ENCODE results near the gene SCARF2. TPM values are rescaled to one million over a fixed set of nuclear protein-coding genes. Genes with fewer than 3 reads are reported as not detected.

Gene SCARF2
- total and polyA plus RNA-seq, 5 experiments from 2014 or later, result 0.07 to 3.1 (median 0.51) TPM

DNA sequence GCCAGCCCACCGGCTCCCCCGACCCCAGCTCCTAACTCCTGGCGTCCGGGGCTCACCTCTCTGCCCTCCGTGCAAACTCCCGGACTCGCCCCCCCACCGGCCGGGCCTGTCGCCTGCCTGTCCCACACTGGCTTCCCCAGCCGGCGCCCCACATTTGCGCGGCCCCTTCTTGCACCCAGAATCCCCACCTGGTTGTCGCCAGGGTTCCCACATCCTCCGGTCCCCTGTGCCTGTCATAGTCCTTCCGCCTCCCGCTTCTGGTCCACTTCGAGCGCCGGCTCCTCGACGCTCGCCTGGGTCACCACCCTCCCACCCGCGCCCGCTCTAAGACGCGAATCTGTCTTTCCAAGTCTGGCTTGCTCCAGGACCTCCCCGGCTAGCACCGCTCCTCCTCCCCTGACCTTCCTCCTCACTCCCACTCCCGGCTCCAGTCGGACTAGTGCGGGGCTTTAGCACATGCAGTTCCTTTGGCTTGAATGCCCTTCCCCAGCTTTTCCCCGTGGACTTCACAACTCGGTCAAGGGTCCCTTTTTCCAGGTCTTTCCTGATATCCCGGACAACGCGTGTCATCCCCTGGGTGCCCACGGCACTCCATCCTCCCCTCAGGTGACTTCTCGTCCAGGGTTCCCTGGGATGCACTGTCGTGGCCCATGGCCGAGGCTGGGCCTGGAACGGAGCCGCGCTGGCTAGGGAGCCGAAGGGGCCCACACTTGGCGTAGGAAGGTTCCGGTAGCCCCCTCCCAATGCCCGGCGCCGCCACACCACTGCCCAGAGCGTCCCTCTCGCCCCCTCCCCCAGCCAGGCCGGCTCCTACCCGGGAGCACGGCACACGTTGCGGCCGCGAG is 635 bp downstream of the SCARF2 start:
- DNase-seq (peak in 4 of 10 donors; percentile 20 to 53 (median 28)), ATAC-seq (peak; percentile 36 to 50)
- peaks cover 20 to 29% (median 26%) of the 10 kb centered on the region in 4 donors for H3K4me1 Mint-ChIP-seq
- H3K27ac Mint-ChIP-seq, result peak overlapping the region in 7 of 10 donors; percentile 16 to 83 (median 46)
- peaks cover 25 to 52% (median 39%) of the 10 kb centered on the region in 5 donors for H3K27me3 Mint-ChIP-seq
- H3K36me3 Mint-ChIP-seq, result peaks cover 0 to 2% (median 0%) of the 10 kb centered on the region in 3 donors
- POLR2A ChIA-PET, result interaction anchor here (0.5 to 0.8 kb wide), 2 partner anchors 19 to 27 kb away, joined by 4 to 5 read pairs; no protein-coding TSS in a partner anchor
- no peaks in the 10 kb centered on the region for H3K9me3 Mint-ChIP-seq
- peak overlapping the region; percentile 77 to 90 (median 84) for H3K4me3 Mint-ChIP-seq

DNA sequence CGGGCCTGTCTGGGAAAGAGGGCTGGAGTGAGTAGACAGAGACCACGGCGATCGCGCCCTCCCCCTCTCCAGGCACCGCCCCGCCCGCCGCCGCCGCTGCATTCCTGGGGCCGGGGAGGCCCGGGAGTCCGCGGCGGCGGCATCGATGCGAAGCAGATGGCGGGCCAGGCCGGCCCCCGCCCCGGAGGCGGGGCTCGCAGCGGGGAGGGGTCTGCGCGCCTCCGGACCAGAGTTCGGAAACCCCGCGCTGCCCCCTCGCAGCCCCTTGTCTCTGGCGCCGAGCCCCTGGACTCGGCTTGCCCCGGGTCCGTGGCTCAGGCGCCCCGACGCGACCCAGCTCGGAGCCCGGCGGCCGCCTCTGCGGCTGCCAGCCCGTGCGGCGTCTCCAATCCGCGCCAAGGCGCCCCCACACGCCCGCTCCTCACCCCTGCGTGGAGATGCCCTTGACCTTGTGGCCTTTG is 1.3 kb downstream of the SCARF2 start:
- Mint-ChIP-seq H3K36me3 (peaks cover 0 to 2% (median 0%) of the 10 kb centered on the region in 3 donors), H3K9me3 (no peaks in the 10 kb centered on the region), H3K27me3 (peaks cover 25 to 57% (median 40%) of the 10 kb centered on the region in 5 donors), H3K4me1 (peaks cover 21 to 29% (median 27%) of the 10 kb centered on the region in 4 donors), H3K27ac (no peak overlapping the region), H3K4me3 (peak overlapping the region; percentile 77 to 90 (median 84))
- ATAC-seq, result peak; percentile 35 to 50
- POLR2A ChIA-PET, result interaction anchor here (0.5 to 1.3 kb wide), 3 partner anchors 18 to 72 kb away, joined by 4 to 5 read pairs (median 5); partner anchors contain the start of gene MED15
- DNase-seq, result no peak

DNA sequence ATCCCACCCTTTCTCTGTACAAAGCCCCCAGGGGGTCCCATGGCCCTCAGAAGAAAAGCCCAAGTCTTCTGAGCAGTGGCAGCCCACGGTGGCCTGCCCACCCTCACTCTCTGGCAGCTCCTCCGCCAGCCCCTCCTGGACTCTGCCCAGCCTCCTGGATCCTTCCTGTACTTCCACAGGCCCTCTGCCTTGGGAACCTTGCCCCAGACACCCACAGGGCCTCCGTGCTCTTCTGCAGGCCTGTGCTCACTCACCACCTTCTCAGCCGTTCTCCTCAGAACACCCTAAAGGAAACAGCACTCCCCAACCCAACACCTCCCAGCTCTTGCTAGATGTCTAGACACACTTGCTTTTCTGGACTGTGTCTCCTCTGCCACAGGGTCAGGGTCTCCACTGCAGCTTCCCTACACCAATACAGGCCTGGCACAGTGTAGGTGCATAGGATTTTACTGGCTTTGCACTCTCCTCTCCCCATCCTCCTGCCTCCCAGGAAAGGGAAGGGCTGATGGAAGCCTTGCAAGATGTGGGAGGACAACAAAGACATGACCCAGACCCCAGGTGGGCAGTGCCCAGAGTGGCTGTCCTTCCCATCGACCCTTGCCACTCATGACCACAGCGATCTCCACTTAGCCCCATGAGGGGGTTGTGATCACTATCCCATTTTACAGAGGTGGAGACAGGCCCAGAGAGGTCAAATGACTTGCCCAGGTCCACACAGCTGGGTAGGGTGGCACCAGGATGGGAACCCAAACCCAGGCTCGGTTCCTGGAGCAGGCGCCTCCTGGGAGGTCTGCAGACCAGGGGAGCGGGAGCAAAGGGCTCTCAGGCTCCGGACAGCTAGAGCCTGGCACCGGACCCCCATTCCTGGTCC is 2.0 kb downstream of the SCARF2 start:
- Mint-ChIP-seq H3K27ac (peak overlapping the region in 1 of 10 donors; percentile 31), H3K9me3 (no peaks in the 10 kb centered on the region), H3K27me3 (peaks cover 25 to 59% (median 40%) of the 10 kb centered on the region in 5 donors), H3K4me3 (peak overlapping the region; percentile 8 to 61 (median 45)), H3K36me3 (peaks cover 0 to 2% (median 0%) of the 10 kb centered on the region in 3 donors), H3K4me1 (peaks cover 21 to 33% (median 30%) of the 10 kb centered on the region in 4 donors)
- POLR2A ChIA-PET, result interaction anchor here (1.3 kb wide), 1 partner anchor 73 kb away, joined by 5 read pairs; the partner anchor contains the start of gene MED15
- DNase-seq, result no peak
- ATAC-seq, result no peak

DNA sequence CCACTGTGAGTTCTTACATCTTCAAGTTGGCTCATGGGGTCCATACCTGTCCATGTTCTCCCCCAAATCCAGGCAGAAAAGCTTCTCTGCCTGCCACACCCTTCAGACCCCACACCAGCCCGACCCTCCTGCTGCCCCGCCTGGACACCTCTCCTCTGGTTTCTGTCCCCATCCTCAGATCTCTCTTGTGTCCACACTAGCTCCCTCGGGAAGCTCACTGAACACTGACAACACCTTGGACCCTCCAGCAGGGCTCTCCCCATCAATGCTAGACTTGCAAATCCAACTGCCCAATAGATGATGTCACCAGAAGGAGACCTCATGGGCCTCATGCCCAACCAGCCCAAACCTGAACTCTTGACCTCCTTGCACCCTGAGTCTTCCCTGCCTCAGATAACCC is 2.9 kb downstream of the SCARF2 start:
- peaks cover 21 to 40% (median 36%) of the 10 kb centered on the region in 4 donors for H3K4me1 Mint-ChIP-seq
- H3K9me3 Mint-ChIP-seq, result no peaks in the 10 kb centered on the region
- DNase-seq (no peak), ATAC-seq (no peak)
- H3K4me3 Mint-ChIP-seq, result peak overlapping the region in 3 of 10 donors; percentile 3 to 21 (median 13)
- POLR2A ChIA-PET, result interaction anchor here (1.3 kb wide), 1 partner anchor 73 kb away, joined by 5 read pairs; the partner anchor contains the start of gene MED15
- H3K36me3 Mint-ChIP-seq, result peaks cover 0 to 2% (median 0%) of the 10 kb centered on the region in 3 donors
- peak overlapping the region in 1 of 10 donors; percentile 30 for H3K27ac Mint-ChIP-seq
- peaks cover 25 to 63% (median 40%) of the 10 kb centered on the region in 5 donors for H3K27me3 Mint-ChIP-seq

DNA sequence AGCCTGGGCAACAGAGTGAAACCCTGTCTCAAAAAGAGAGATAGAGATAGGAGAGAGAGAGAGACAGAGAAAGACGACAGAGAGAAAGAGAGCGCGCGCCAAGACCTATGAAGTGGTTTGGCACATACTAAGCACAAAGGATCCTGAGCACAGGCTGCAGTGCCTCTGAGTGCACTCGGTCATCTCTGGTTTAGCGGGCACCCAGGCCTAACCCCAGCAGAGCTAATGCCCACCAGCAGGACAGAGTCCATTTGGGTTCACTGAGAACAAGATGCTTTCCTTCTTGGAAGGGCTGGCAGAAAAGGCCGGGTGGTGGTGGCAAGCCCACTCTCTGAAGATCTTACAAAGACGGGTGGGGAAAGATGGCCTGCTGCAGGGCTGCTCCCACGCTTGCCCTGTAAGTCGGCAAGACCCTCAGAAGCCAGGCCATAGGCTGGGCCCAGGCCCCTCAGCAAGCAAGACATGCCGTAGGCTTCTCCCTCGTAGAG is 3.3 kb downstream of the SCARF2 start:
- DNase-seq (no peak), ATAC-seq (no peak)
- Mint-ChIP-seq H3K27ac (no peak overlapping the region), H3K4me3 (peak overlapping the region in 2 of 10 donors; percentile 3 to 33), H3K36me3 (peaks cover 0 to 2% (median 0%) of the 10 kb centered on the region in 3 donors), H3K9me3 (no peaks in the 10 kb centered on the region), H3K4me1 (peaks cover 21 to 40% (median 34%) of the 10 kb centered on the region in 4 donors), H3K27me3 (peaks cover 25 to 63% (median 40%) of the 10 kb centered on the region in 5 donors)
- POLR2A ChIA-PET, result no interaction called here

GRCh38 chr22:20433686-20434241 is 3.9 kb downstream of the SCARF2 start:
- DNase-seq (no peak), ATAC-seq (no peak)
- peak overlapping the region in 1 of 10 donors; percentile 33 for H3K4me3 Mint-ChIP-seq
- H3K36me3 Mint-ChIP-seq, result peaks cover 0 to 2% (median 0%) of the 10 kb centered on the region in 3 donors
- POLR2A ChIA-PET, result interaction anchor here (1.2 kb wide), 1 partner anchor 29 kb away, joined by 4 read pairs; no protein-coding TSS in a partner anchor
- peaks cover 28 to 65% (median 44%) of the 10 kb centered on the region in 5 donors for H3K27me3 Mint-ChIP-seq
- H3K27ac Mint-ChIP-seq, result no peak overlapping the region
- H3K4me1 Mint-ChIP-seq, result peaks cover 25 to 45% (median 38%) of the 10 kb centered on the region in 4 donors
- H3K9me3 Mint-ChIP-seq, result no peaks in the 10 kb centered on the region

DNA sequence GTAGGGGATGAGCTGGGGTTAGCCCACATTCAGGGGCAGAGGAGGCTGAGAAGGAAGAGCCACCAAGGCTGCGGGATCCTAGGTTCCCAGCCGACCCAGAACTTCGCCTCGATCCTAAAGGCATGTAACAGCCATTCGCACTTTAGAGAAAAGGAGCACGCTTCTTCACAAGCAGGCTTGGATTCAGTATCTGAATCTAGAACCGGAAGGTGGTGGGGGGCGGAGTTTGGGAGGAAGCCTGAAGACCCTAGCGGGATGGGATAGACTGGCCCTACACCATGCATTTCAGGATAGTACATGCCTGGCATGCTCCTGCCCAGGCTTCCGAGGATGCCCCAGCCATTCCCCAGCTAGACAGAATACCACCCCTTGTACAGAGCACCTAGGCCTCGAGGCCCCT is 4.4 kb downstream of the SCARF2 start:
- peaks cover 22 to 45% (median 35%) of the 10 kb centered on the region in 4 donors for H3K4me1 Mint-ChIP-seq
- peak overlapping the region in 3 of 10 donors; percentile 9 to 58 (median 26) for H3K4me3 Mint-ChIP-seq
- peak overlapping the region in 1 of 10 donors; percentile 37 for H3K27ac Mint-ChIP-seq

GRCh38 chr22:20432244-20432686 is 5.4 kb downstream of the SCARF2 start:
- Mint-ChIP-seq H3K27ac (peak overlapping the region in 1 of 10 donors; percentile 84), H3K27me3 (peaks cover 27 to 73% (median 42%) of the 10 kb centered on the region in 5 donors), H3K9me3 (no peaks in the 10 kb centered on the region), H3K4me1 (peaks cover 21 to 45% (median 36%) of the 10 kb centered on the region in 4 donors), H3K4me3 (peak overlapping the region in 9 of 10 donors; percentile 29 to 93 (median 59)), H3K36me3 (peaks cover 0 to 2% (median 0%) of the 10 kb centered on the region in 3 donors)
- DNase-seq, result no peak
- POLR2A ChIA-PET, result interaction anchor here (0.5 to 1.3 kb wide), 4 partner anchors 9 to 38 kb away, joined by 3 to 4 read pairs (median 4); no protein-coding TSS in a partner anchor
- ATAC-seq, result no peak

More for the DNA sequence above, 4.4 kb downstream of the SCARF2 start:
- no peaks in the 10 kb centered on the region for H3K9me3 Mint-ChIP-seq
- POLR2A ChIA-PET, result interaction anchor here (1.2 to 1.3 kb wide), 2 partner anchors 30 to 32 kb away, joined by 4 read pairs; no protein-coding TSS in a partner anchor
- H3K36me3 Mint-ChIP-seq, result peaks cover 0 to 2% (median 0%) of the 10 kb centered on the region in 3 donors
- H3K27me3 Mint-ChIP-seq, result peaks cover 25 to 66% (median 41%) of the 10 kb centered on the region in 5 donors
- ATAC-seq, result no peak
- DNase-seq, result no peak

DNA sequence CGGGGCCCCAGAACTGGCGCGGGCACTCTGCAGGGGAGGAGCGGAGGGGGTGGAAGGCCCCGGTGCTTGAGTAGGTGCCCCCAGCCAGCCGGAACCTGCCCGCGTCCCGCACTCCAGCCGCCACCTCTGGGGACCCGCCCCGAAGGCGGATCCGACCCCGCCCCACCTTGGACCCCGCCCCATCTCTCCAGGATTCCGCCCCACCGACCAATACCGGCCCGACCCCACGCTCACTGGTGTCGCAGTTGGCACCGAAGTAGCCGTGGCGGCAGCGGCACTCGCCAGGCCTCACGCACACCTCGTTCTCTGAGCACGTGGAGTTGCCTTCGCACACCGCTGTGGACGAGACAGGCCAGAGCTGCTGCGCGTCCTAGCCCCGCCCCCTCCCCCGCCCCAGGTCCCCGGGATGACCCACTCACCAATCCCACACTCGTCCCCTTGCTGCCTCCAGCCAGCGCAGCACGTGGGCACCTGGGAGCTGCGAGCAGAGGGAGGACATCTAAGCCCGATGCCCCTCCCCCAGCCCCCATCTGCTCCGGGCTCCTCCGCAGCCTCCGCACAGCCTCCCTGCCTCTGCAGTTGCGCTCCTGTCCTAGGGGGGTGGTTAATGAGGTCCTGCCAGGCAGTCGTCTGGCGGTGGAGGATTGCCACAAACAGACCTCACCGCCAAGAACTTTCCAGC is 6.0 kb downstream of the SCARF2 start:
- DNase-seq, result no peak
- POLR2A ChIA-PET, result interaction anchor here (0.5 to 1.3 kb wide), 3 partner anchors 9 to 38 kb away, joined by 3 to 4 read pairs (median 4); no protein-coding TSS in a partner anchor
- H3K27ac Mint-ChIP-seq, result peak overlapping the region in 2 of 10 donors; percentile 8 to 71
- peaks cover 0 to 2% (median 0%) of the 10 kb centered on the region in 3 donors for H3K36me3 Mint-ChIP-seq
- ATAC-seq, result no peak
- peak overlapping the region; percentile 36 to 97 (median 58) for H3K4me3 Mint-ChIP-seq
- peaks cover 27 to 73% (median 41%) of the 10 kb centered on the region in 5 donors for H3K27me3 Mint-ChIP-seq
- H3K4me1 Mint-ChIP-seq, result peaks cover 16 to 43% (median 33%) of the 10 kb centered on the region in 4 donors
- no peaks in the 10 kb centered on the region for H3K9me3 Mint-ChIP-seq

DNA sequence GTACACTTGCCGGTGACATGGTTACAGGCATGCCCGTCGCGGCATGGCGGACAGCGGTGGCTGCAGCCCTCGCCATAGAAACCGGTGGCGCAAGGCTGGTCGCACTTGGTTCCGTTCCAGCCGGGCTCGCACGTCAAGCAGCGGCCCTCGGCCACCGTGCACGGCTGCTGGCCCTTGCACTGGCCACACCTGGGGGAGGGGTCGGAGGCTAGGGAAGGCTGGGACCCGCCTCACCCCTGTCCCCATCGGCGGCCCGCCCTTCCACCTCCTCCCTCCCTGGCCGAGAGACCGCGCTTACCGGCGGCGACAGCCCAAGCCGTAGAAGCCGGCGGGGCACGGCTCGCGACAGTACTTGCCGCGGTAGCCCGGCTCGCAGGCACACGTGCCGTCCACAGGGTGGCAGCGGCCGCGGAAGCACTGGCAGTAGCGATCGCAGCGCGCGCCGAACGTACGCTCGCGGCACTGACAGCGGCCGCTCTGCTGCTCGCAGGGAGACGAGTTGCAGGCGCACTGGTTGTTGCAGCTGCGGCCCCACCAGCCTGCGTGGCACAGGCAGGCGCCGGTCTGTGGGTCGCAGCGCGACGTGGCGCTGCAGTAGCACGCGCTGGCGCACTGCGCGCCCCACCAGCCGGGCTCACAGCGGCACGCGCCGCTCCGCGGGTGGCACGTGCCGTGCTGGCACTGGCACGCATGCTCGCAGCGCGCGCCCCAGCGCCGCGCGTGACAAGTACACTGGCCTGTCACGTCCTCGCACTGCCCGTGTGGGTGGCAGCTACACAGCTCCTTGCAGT is 6.7 kb downstream of the SCARF2 start:
- Mint-ChIP-seq H3K27me3 (peaks cover 27 to 70% (median 39%) of the 10 kb centered on the region in 5 donors), H3K4me1 (peaks cover 16 to 42% (median 33%) of the 10 kb centered on the region in 4 donors)
- POLR2A ChIA-PET, result interaction anchor here (1.0 to 4.1 kb wide), 4 partner anchors 8 to 33 kb away, joined by 3 to 35 read pairs (median 9); no protein-coding TSS in a partner anchor

More for the DNA sequence above, 6.7 kb downstream of the SCARF2 start:
- peaks cover 0 to 2% (median 0%) of the 10 kb centered on the region in 3 donors for H3K36me3 Mint-ChIP-seq
- H3K9me3 Mint-ChIP-seq, result no peaks in the 10 kb centered on the region
- H3K27ac Mint-ChIP-seq, result no peak overlapping the region
- H3K4me3 Mint-ChIP-seq, result peak overlapping the region; percentile 65 to 97 (median 86)
- DNase-seq (peak; percentile 36 to 73 (median 50)), ATAC-seq (peak; percentile 63 to 70)
